Brain microvascular endothelial cell (primary cell): ENCODE measurements around the gene CLCN2.

ENCODE experiments used
- DNase-seq: peaks from one replicate; pipeline ENCODE4 v3.0.0-alpha.2; 2020
- H3K27ac ChIP-seq: fragments of 250-450 bp; sonication (Bioruptor Pico); 2 replicates; pipeline ENCODE4 v1.5.1; 2020; ENCODE audit warnings: mild to moderate bottlenecking, moderate library complexity
- H3K27me3 ChIP-seq: fragments of 250-450 bp; sonication (Bioruptor Pico); replicated peaks from 2 replicates; pipeline ENCODE4 v1.5.1; 2020; ENCODE audit warnings: mild to moderate bottlenecking
- H3K36me3 ChIP-seq: fragments of 250-450 bp; sonication (Bioruptor Pico); replicated peaks from 2 replicates; pipeline ENCODE4 v1.5.1; 2020; ENCODE audit warnings: mild to moderate bottlenecking
- H3K4me3 ChIP-seq: 2 replicates; pipeline ENCODE4 v1.5.1; 2011; ENCODE audit warnings: low read depth, mild to moderate bottlenecking, control low read depth, low read length, moderate library complexity
- CTCF ChIP-seq: IDR thresholded peaks from 2 replicates; pipeline ENCODE4 v1.5.1; 2011; ENCODE audit warnings: low read depth, mild to moderate bottlenecking, moderate library complexity, low read length, control low read depth, inconsistent platforms; ENCODE audit errors: missing control alignments
- in situ Hi-C: cut with HindIII; loops from 2 replicates; pipeline ENCODE4 v1.10.0; 2017; ENCODE audit warnings: low sequenced_read_pairs, low pct_ligation_motif_present

The CLCN2 gene

GRCh38 chr3:184352149-184352785, 9.1 kb downstream of the CLCN2 start:
- Histone ChIP-seq H3K36me3 (no peaks in the 10 kb centered on the region), H3K27ac (no peak overlapping the region), H3K27me3 (no peaks in the 10 kb centered on the region), H3K4me3 (no peak overlapping the region)
- TF ChIP-seq CTCF: no peak
- DNase-seq: no peak
- in situ Hi-C loops: loop anchor here (25.0 kb wide), 1 partner anchor 185 kb away; no protein-coding TSS in a partner anchor

GRCh38 chr3:184351511-184352148, 9.8 kb downstream of the CLCN2 start:
- Histone ChIP-seq H3K4me3 (no peak overlapping the region), H3K27ac (no peak overlapping the region), H3K36me3 (no peaks in the 10 kb centered on the region), H3K27me3 (no peaks in the 10 kb centered on the region)
- in situ Hi-C loops: loop anchor here (25.0 kb wide), 1 partner anchor 186 kb away; no protein-coding TSS in a partner anchor
- TF ChIP-seq CTCF: no peak
- DNase-seq: no peak

- H3K27ac ChIP-seq: no peak overlapping the region
- no peak overlapping the region for H3K4me3 ChIP-seq
- no peaks in the 10 kb centered on the region for H3K27me3 ChIP-seq
- in situ Hi-C loops: loop anchor here (25.0 kb wide), 1 partner anchor 187 kb away; no protein-coding TSS in a partner anchor
- DNase-seq: no peak
- no peaks in the 10 kb centered on the region for H3K36me3 ChIP-seq
- TF ChIP-seq CTCF: no peak
Measured at GRCh38 chr3:184350618-184351017, 10.8 kb downstream of the CLCN2 start.

- DNase-seq: no peak
- no peak for TF ChIP-seq CTCF
- no peaks in the 10 kb centered on the region for H3K36me3 ChIP-seq
- in situ Hi-C loops: loop anchor here (25.0 kb wide), 1 partner anchor 187 kb away; no protein-coding TSS in a partner anchor
- no peak overlapping the region for H3K27ac ChIP-seq
- no peaks in the 10 kb centered on the region for H3K27me3 ChIP-seq
- no peak overlapping the region for H3K4me3 ChIP-seq
Measured at GRCh38 chr3:184349563-184350470, 11.6 kb downstream of the CLCN2 start.

- H3K27ac ChIP-seq: no peak overlapping the region
- in situ Hi-C loops: no loop called here
- DNase-seq: no peak
Measured at GRCh38 chr3:184348057-184348382, 13.4 kb downstream of the CLCN2 start.

More at GRCh38 chr3:184348057-184348382, 13.4 kb downstream of the CLCN2 start:
- no peak overlapping the region for H3K4me3 ChIP-seq
- H3K36me3 ChIP-seq: no peaks in the 10 kb centered on the region
- no peak for TF ChIP-seq CTCF
- H3K27me3 ChIP-seq: no peaks in the 10 kb centered on the region
